Activated CD8-positive, alpha-beta T cell treated with anti-CD3 and anti-CD28 coated beads for 36 hours (primary cell): ENCODE measurements around the gene TMEM235. TPM values are rescaled to one million over a fixed set of nuclear protein-coding genes. Genes with fewer than 3 reads are reported as not detected.

ENCODE experiments used
- ATAC-seq: fragments of 200-7000 bp; cut with Tn5 transposase; one replicate; pipeline ENCODE4 v1.10.0; 2021; ENCODE audit warnings: mild to moderate bottlenecking, moderate library complexity
- CTCF ChIA-PET: fragments of 350-600 bp; sonication (Branson Sonifier 250); formaldehyde crosslinking; loops from one replicate; lab custom pipeline; 2021; ENCODE audit warnings: antibody characterized with exemption; lab: Charles Lee
- POLR2A ChIA-PET: fragments of 350-600 bp; sonication (Branson Sonifier 250); formaldehyde crosslinking; loops from one replicate; lab custom pipeline; 2021; ENCODE audit warnings: antibody characterized with exemption; lab: Charles Lee
- DNase-seq: peaks from one replicate; pipeline ENCODE4 v3.0.0-alpha.2; 2020
- H3K27ac Mint-ChIP-seq: one replicate; pipeline ENCODE4 v1.8.0; 2021; ENCODE audit warnings: mild to moderate bottlenecking, mixed read lengths
- H3K27me3 Mint-ChIP-seq: one replicate; pipeline ENCODE4 v1.8.0; 2021; ENCODE audit warnings: mixed read lengths
- H3K36me3 Mint-ChIP-seq: one replicate; pipeline ENCODE4 v1.8.0; 2021; ENCODE audit warnings: low read depth, mixed read lengths
- H3K4me1 Mint-ChIP-seq: one replicate; pipeline ENCODE4 v1.8.0; 2021; ENCODE audit warnings: low read depth, mixed read lengths
- H3K4me3 Mint-ChIP-seq: one replicate; pipeline ENCODE4 v1.8.0; 2021; ENCODE audit warnings: mild to moderate bottlenecking, moderate library complexity, mixed read lengths
- H3K9me3 Mint-ChIP-seq: one replicate; pipeline ENCODE4 v1.8.0; 2021; ENCODE audit warnings: mixed read lengths
- CTCF ChIP-seq: fragments of 200-600 bp; IDR thresholded peaks from one replicate; pipeline ENCODE4 v1.8.0; 2022; ENCODE audit warnings: antibody characterized with exemption, mild to moderate bottlenecking
- intact Hi-C: fragments of 100-400 bp; cut with micrococcal nuclease; formaldehyde crosslinking; loops from one replicate; pipeline ENCODE4 v1.10.0; 2022
- total RNA-seq, 2 experiments: library from RNA; stranded (reverse); gene quantifications; one replicate each; pipeline ENCODE4 v1.2.3, GENCODE V29; 2021

The TMEM235 gene
- total RNA-seq, 2 experiments from 2014 or later: not detected

DNA sequence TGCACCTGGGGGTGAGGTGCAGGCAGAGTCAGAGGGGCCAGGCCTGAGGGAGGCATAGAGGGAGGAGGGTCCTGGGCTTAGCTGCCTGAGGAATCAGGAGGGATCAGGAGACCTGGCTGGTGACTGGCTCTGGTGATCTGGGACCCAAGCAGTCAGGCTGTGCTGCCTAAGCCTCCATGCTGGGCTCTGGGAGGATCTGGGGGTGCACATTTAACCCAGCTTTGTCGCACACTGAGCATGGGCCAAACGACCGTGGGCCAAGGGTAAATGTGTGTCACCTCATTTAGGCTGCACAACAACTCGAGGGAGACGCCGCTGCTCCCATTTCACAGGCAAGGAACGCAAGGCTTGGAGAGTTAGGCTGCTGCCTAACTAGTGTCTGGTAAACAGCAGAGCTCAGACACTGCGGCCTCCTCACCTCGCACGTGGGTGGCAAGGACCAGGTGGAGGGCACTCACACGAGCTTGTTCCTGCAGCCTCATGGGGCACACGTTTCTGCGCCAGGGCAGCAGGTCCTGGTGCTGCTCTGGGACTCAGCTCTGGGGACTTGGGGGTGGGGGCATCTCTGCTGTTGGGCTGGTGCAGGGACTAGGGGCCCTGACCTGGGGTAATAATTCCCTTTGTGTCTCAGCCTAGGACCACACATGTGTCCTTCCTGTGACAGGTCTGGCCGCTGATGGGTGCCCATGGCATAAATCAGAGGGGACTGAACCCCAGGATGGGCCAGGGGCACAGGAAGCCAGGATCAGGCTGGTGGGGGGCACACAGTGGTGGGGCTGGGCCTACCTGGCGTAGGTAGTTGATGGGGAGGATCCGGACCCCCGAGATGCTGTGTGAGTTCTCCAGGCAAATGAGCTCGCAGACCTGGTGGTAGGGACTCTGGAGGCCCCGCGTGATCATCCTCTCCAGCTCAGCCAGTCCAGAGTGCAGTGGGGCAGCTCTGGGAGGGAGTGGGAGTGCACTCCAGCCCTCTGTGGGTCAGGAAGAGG lies 18.7 kb downstream of the TMEM235 start:
- ATAC-seq: no peak
- Mint-ChIP-seq H3K27me3 (no peaks in the 10 kb centered on the region), H3K36me3 (no peaks in the 10 kb centered on the region), H3K4me1 (peaks cover 32% of the 10 kb centered on the region), H3K9me3 (no peaks in the 10 kb centered on the region), H3K27ac (no peak overlapping the region), H3K4me3 (no peak overlapping the region)
- TF ChIP-seq CTCF: no peak
- DNase-seq: no peak
- intact Hi-C loops: loop anchor here (5.0 kb wide), 1 partner anchor 172 kb away; no protein-coding TSS in a partner anchor
- CTCF ChIA-PET: interaction anchor here (0.9 to 3.5 kb wide), 34 partner anchors 9 to 231 kb away, joined by 3 to 23 read pairs (median 4); partner anchors contain the start of genes BIRC5, TMC8 and TMEM235
- POLR2A ChIA-PET: interaction anchor here (0.7 to 1.2 kb wide), 6 partner anchors 8 to 106 kb away, joined by 3 to 4 read pairs (median 3); partner anchors contain the start of gene TMEM235

- H3K27ac Mint-ChIP-seq: peak overlapping the region; percentile 61
- H3K36me3 Mint-ChIP-seq: no peaks in the 10 kb centered on the region
- ChIA-PET CTCF (interaction anchor here (0.8 to 3.5 kb wide), 48 partner anchors 8 to 456 kb away, joined by 3 to 23 read pairs (median 4); partner anchors contain the start of genes BIRC5 and TMC8), POLR2A (interaction anchor here (0.8 to 1.5 kb wide), 8 partner anchors 9 to 197 kb away, joined by 3 to 4 read pairs (median 3); no protein-coding TSS in a partner anchor)
- H3K4me1 Mint-ChIP-seq: peaks cover 32% of the 10 kb centered on the region
- H3K4me3 Mint-ChIP-seq: peak overlapping the region; percentile 29
- DNase-seq (peak; percentile 89), ATAC-seq (peak; percentile 78)
- H3K9me3 Mint-ChIP-seq: no peaks in the 10 kb centered on the region
- intact Hi-C loops: loop anchor here (5.0 kb wide), 1 partner anchor 171 kb away; no protein-coding TSS in a partner anchor
- peak; percentile 98 for TF ChIP-seq CTCF
- H3K27me3 Mint-ChIP-seq: no peaks in the 10 kb centered on the region
Measured at GRCh38 chr17:78250891-78251772, 19.7 kb downstream of the TMEM235 start.

- ChIA-PET POLR2A (interaction anchor here (0.8 to 1.5 kb wide), 6 partner anchors 25 to 198 kb away, joined by 3 to 4 read pairs (median 3); no protein-coding TSS in a partner anchor), CTCF (interaction anchor here (0.8 to 3.5 kb wide), 38 partner anchors 10 to 456 kb away, joined by 3 to 23 read pairs (median 4); partner anchors contain the start of genes BIRC5 and TMC8)
- H3K36me3 Mint-ChIP-seq: no peaks in the 10 kb centered on the region
- no peak for TF ChIP-seq CTCF
- no peaks in the 10 kb centered on the region for H3K27me3 Mint-ChIP-seq
- no peak for ATAC-seq
- DNase-seq: no peak
- peaks cover 32% of the 10 kb centered on the region for H3K4me1 Mint-ChIP-seq
- H3K9me3 Mint-ChIP-seq: no peaks in the 10 kb centered on the region
- intact Hi-C loops: loop anchor here (5.0 kb wide), 1 partner anchor 171 kb away; no protein-coding TSS in a partner anchor
- H3K27ac Mint-ChIP-seq: peak overlapping the region; percentile 61
- H3K4me3 Mint-ChIP-seq: peak overlapping the region; percentile 29
Measured at GRCh38 chr17:78251773-78252103, 20.3 kb downstream of the TMEM235 start.

GRCh38 chr17:78252111-78252634 lies 20.7 kb downstream of the TMEM235 start:
- Mint-ChIP-seq H3K4me1 (peaks cover 32% of the 10 kb centered on the region), H3K27me3 (no peaks in the 10 kb centered on the region), H3K36me3 (no peaks in the 10 kb centered on the region), H3K4me3 (peak overlapping the region; percentile 2), H3K9me3 (no peaks in the 10 kb centered on the region), H3K27ac (peak overlapping the region; percentile 45)
- DNase-seq: peak; percentile 77
- ATAC-seq: peak; percentile 50
- intact Hi-C loops: loop anchor here (5.0 kb wide), 1 partner anchor 170 kb away; no protein-coding TSS in a partner anchor
- ChIA-PET POLR2A (interaction anchor here (0.8 to 1.5 kb wide), 4 partner anchors 26 to 199 kb away, joined by 3 read pairs; no protein-coding TSS in a partner anchor), CTCF (interaction anchor here (0.9 to 3.5 kb wide), 28 partner anchors 11 to 455 kb away, joined by 3 to 23 read pairs (median 6); partner anchors contain the start of genes BIRC5 and TMC8)
- no peak for TF ChIP-seq CTCF
